Right lobe of liver (tissue), 4 donors: ENCODE data around the gene DNASE2.

Experiments
- POLR2A ChIP-seq: fragments of 450-650 bp; IDR thresholded peaks from one replicate; pipeline ENCODE4 v1.6.1; 2017; ENCODE audit warnings: antibody characterized with exemption, mild to moderate bottlenecking
- TF ChIP-seq, protein P1 (sequence below), 4 donors: fragments of 200-600 bp in 3 of 4; fragments of 450-650 bp in 1 of 4; IDR thresholded peaks; one replicate each; pipeline versions ENCODE4 v1.5.1 to v1.8.0; 2016 to 2022; ENCODE audit warnings: antibody characterized with exemption in 4 of 4, mild to moderate bottlenecking in 2 of 4
- donor health status: DM: no; HTN: no; CAD: no.
- donor health status: DM: no; HTN: no; CAD: no.
- donor health status: DM: no; HTN: yes; CAD: no.

DNA sequence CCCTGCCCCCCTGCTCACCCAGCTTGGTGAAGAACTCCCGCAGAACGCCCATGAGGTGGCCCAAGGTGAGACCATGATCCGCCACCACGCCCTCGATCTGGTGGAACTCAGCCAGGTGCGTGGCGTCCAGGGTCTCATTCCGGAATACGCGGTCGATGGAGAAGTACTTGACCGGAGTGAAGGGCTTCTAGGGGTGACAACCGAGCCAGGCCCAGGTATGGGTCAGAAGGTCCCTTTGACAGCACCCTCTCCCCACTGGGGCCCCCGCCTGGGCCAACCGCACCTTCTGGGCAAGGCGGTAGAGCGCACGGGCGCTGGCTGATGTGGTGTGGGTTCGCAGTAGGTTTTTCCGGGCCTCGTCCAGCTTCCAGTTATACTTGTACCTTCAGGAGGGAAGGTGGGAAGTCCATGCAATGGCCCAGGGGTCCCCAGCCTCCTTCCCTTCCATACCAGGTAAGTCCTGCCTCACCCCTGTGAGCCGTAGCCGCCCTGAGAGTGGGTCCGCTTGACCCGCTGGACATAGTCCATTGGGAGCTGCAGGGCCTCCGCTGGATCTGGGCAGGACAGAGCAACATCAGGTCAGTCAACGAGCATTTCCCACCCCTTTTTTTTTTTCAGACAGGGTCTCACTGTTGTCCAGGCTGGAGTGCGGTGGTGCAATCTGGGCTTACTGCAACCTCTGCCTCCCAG lies 43.5 kb upstream of the DNASE2 start:
- TF ChIP-seq, protein P1, sequence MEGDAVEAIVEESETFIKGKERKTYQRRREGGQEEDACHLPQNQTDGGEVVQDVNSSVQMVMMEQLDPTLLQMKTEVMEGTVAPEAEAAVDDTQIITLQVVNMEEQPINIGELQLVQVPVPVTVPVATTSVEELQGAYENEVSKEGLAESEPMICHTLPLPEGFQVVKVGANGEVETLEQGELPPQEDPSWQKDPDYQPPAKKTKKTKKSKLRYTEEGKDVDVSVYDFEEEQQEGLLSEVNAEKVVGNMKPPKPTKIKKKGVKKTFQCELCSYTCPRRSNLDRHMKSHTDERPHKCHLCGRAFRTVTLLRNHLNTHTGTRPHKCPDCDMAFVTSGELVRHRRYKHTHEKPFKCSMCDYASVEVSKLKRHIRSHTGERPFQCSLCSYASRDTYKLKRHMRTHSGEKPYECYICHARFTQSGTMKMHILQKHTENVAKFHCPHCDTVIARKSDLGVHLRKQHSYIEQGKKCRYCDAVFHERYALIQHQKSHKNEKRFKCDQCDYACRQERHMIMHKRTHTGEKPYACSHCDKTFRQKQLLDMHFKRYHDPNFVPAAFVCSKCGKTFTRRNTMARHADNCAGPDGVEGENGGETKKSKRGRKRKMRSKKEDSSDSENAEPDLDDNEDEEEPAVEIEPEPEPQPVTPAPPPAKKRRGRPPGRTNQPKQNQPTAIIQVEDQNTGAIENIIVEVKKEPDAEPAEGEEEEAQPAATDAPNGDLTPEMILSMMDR (IDR thresholded peaks at IDR 0.05): no peak
- TF ChIP-seq POLR2A: no peak
